Head of caudate nucleus (tissue), 42 donors: Measurements from ENCODE around the gene OTX2.

Experiments
- DNase-seq, 42 donors: peaks; one replicate each; pipeline versions ENCODE4 v3.0.0 to v3.0.0-alpha.2; 2020 to 2021; ENCODE audit warnings: mixed read lengths in 7 of 42
- intact Hi-C: fragments of 100-400 bp; cut with DNase I; formaldehyde crosslinking; loops from one replicate; pipeline ENCODE4 v1.15.0; 2022

The OTX2 gene

DNA sequence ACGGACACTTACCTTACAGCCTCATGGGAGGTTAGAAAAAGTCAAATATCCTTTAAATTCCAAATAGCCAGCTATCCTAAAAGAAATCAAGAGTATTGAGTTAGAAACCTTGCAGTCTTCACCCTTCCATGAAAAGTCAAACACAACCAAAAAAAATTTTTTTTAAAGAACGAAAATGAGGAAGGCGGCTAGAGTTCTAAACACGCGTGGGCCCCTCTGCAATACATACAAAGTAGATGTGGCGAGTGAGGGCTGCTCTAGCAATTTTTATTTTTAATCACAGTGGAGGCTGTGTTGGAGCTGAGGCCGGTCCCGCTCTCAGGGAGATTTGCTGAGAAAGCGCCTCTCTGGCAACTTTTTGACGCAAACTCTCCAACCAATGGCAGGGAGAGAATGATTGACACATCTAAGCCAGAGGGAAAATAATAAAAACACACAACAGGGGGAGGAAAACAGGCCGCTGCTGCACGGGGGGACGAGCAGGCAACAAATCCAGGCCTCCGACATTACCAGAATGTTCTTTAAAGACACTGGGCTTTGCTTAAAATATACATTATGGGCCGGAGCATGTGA lies at the start of gene OTX2:
Gene OTX2, minus strand, starts transcription at position 333 of the 573 bp plus-strand sequence. CDS start 5,023 bp downstream, outside the sequence.
- DNase-seq: no peak
- intact Hi-C loops: no loop called here

DNA sequence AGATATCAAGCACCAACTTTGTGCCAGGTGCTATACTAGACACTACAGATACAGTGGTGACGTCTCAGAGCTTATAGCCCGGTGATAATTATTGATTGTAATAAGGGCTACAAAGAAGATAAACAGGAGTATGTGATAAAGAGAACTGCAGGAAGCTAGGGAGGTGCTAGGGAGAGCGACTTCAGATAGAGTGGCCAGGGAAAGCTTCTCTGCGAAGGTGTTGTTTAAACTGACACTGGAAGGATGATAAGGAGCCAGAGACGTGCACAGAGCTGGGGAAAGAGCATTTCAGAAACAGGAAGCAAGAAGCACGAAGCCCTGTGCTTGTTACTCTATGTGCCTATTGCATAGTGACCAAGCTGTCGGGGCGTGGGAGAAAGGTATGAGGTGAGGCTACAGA lies 48.1 kb upstream of the OTX2 start:
- DNase-seq: no peak
- intact Hi-C loops: no loop called here

- DNase-seq: no peak
- intact Hi-C loops: no loop called here
Observed at GRCh38 chr14:56857216-56857615, 46.9 kb upstream of the OTX2 start.

GRCh38 chr14:56855891-56856461 lies 45.7 kb upstream of the OTX2 start:
- intact Hi-C loops: no loop called here

DNA sequence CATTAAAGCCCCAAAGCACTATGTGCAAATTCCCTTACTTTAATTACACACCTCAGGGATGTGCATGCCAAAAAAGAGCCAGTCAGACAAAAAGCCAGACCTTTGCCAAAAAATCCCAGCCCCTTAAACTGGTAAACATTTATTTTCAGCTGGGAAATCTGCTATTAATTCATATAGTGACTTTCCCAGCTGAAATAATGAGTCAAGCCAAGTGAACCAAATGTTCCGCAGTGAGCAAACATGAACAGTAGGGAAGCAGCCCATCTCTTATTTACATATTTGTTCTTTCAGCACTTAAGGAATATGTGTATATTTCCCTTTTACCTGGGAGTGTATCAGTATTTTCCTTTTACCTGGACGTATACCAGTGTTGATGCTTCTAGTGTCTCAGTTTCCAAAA lies 44.0 kb upstream of the OTX2 start:
- no peak for DNase-seq
- intact Hi-C loops: no loop called here

More at GRCh38 chr14:56855891-56856461, 45.7 kb upstream of the OTX2 start:
- peak in 28 of 42 donors; percentile 5 to 54 (median 24) for DNase-seq

- DNase-seq: no peak
- intact Hi-C loops: no loop called here
Observed at GRCh38 chr14:56846970-56847930, 37.0 kb upstream of the OTX2 start.

- no peak for DNase-seq
- intact Hi-C loops: no loop called here
Observed at GRCh38 chr14:56844406-56845002, 34.2 kb upstream of the OTX2 start.

- intact Hi-C loops: no loop called here
Observed at GRCh38 chr14:56841611-56842010, 31.3 kb upstream of the OTX2 start.

GRCh38 chr14:56840221-56840620 lies 29.9 kb upstream of the OTX2 start:
- intact Hi-C loops: no loop called here
- no peak for DNase-seq

More at GRCh38 chr14:56841611-56842010, 31.3 kb upstream of the OTX2 start:
- DNase-seq: no peak

DNA sequence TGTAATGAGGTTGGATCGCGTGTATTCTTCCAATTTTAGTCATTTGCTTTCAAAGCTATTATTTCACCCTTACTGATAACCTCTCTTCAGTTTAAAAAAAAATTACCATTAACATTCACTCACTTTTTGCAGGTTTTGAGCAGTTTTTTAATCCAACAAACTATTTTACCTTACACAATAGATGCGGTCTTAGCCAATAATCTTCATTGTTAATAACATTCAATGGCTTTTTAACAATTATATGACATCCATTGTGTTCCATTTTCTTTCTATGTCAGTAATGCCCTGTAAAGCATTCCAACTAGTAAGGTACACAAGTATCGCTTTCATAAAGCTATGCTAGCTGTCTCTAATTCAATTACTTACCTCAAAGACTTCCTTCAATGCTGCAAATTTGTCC lies 18.9 kb upstream of the OTX2 start:
- intact Hi-C loops: no loop called here
- DNase-seq: no peak

DNA sequence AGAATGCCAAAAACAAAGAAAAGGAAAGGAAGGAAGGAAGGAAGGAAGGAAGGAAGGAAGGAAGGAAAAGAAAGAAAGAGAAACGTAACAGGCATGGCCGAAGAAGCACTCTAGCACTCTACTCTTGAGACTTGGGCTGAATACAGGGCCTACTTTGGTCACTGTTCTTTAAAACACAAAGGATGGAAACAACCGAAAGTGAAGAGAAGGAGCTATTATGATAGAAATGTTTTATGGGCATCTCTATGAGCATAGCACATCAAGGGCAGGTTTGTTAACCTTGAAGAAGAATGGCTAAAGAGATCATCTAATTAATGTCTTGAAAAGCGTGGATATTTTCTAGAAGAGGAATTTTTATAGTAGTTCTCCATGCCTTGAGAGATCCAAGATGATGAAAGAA lies 15.9 kb upstream of the OTX2 start:
- DNase-seq: no peak
- intact Hi-C loops: no loop called here

- intact Hi-C loops: no loop called here
- DNase-seq: no peak
Observed at GRCh38 chr14:56821805-56822610, 11.7 kb upstream of the OTX2 start.

- intact Hi-C loops: no loop called here
- no peak for DNase-seq
Observed at GRCh38 chr14:56821177-56821576, 10.9 kb upstream of the OTX2 start.

DNA sequence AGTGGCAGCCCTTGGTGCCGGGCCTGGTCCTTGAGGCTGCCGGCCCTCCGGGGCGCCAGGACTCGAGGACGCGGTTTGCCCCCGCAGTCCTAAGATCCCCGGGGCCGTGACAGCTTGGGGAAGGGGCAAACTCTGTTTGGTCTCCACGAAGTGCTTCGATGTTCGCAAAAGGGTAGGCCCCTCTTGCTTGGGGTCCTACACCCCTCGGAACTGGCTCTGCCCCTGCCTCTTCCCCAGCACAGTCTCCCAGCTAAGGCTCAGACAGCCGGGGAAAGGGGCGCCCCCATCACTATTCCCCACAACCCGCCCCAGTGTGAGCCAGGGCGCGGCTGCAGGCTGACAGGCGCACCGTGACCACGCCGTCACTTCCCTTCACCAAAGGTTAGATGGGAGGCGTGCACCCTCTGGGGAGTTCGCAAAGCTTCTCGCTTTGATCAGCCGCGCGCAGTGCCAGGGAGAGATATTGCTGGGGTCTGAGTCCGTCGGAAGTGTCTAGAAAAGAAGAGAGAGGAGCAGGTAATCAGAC lies 7.2 kb upstream of the OTX2 start:
- intact Hi-C loops: no loop called here
- no peak for DNase-seq

DNA sequence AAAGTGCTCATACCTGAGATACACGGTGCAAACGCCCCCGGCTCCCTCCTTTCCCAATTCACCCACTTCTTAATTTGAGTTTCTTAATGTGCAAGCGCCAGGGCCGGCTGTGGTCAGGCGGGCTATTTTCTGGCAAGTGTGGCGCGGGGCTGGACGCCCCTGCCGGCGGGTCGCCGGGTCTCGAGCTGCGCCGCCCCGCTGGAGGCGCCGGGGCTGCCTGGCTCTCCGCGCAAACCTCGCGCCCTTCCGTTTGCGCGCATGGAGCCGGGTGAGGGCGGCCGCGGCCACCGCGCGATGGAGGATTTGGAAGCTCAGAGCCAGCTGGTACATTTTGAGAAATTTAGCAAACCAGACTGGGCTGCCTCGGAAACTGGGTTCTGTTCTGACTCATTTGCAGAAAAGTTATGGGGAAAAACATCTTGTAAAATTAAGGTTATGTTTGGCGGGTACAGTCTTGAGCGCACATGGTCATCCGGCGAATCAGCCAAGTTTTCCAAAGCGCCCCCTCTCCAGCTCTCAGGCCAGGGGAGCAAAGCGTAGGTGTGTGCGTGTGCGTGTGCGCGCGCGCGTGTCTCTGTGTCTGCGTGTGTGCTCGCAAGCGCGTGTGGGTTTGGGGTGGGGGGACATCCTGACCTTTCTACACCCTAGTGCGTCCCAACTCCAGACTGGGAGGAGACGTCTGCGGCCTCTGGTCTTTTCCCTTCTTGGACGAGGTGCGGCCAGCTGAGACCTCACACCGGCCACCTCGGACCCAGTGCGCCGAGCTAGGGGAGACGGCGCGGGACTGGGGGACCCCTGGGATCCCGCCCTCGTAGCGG lies 6.5 kb upstream of the OTX2 start:
- intact Hi-C loops: no loop called here
- DNase-seq: no peak

- intact Hi-C loops: no loop called here
- no peak for DNase-seq
Observed at GRCh38 chr14:56815745-56816144, 5.5 kb upstream of the OTX2 start.

DNA sequence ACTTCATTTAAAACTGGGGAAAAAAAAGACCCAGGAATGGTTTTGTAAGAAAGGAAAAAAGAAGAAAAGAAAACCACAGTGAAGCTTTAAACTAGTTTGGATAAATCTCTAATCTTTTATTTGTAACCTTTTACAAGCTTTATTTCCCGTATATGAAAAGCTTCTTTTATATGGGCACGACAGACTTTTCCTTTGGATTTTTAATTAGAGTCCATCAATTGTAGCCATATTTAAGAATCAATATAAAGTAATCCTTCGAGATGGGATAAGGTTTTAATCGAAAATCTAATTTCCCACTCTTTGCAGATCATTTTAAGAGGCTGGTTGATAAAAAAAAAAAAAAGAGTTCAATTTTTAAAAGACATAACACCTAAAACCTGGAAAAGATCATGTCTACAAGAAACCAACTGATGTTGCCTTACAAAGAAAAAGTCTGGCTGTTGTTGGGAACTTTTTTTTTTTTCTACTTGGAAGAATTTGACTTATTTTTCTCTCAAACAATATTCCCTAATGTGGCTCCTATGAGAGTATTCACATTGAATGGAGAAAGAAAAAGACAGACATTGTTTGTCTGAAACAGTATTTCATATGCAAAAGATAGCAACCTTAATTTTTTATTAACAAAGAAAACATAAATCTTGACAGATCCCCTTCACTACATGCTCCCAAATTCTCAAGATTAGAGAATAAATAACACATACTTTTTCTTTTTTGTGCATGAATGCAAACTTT lies 4.9 kb upstream of the OTX2 start:
- intact Hi-C loops: no loop called here
- DNase-seq: no peak
